ENCODE data around the gene NELFA.

The NELFA gene

GRCh38 chr4:1945124-1945895, 63.5 kb downstream of the NELFA start:
- no peak for DNase-seq (ENCODE audit: low spot score)
- ChIA-PET POLR2A (ENCODE audit: low non-redundant PET) (no interaction called here), CTCF (interaction anchor here (0.7 kb wide), 1 partner anchor 17 kb away, joined by 9 read pairs; no protein-coding TSS in a partner anchor)
- H3K27ac ChIP-seq, result peak overlapping the region; percentile 20
- TF ChIP-seq CTCF (conservative IDR thresholded peaks at IDR 0.05; ENCODE audit: low read depth), result no peak

- CTCF ChIA-PET, result no interaction called here
- no peak for TF ChIP-seq CTCF (conservative IDR thresholded peaks at IDR 0.05; ENCODE audit: low read depth)
- POLR2A ChIA-PET (ENCODE audit: low non-redundant PET), result no interaction called here
These were observed 64.8 kb downstream of the NELFA start for GRCh38 chr4:1943928-1944327.

GRCh38 chr4:1940566-1940965, 68.2 kb downstream of the NELFA start:
- ChIA-PET POLR2A (ENCODE audit: low non-redundant PET) (no interaction called here), CTCF (interaction anchor here (0.6 to 0.9 kb wide), 3 partner anchors 13 to 192 kb away, joined by 3 read pairs; no protein-coding TSS in a partner anchor)
- DNase-seq (ENCODE audit: low spot score), result no peak
- H3K27ac ChIP-seq, result peak overlapping the region; percentile 82
- TF ChIP-seq CTCF (conservative IDR thresholded peaks at IDR 0.05; ENCODE audit: low read depth), result no peak

More at GRCh38 chr4:1943928-1944327, 64.8 kb downstream of the NELFA start:
- H3K27ac ChIP-seq, result no peak overlapping the region
- DNase-seq (ENCODE audit: low spot score), result no peak

- CTCF ChIA-PET, result interaction anchor here (0.6 to 0.9 kb wide), 3 partner anchors 13 to 192 kb away, joined by 3 read pairs; no protein-coding TSS in a partner anchor
- peak overlapping the region; percentile 82 for H3K27ac ChIP-seq
- POLR2A ChIA-PET (ENCODE audit: low non-redundant PET), result no interaction called here
- no peak for TF ChIP-seq CTCF (conservative IDR thresholded peaks at IDR 0.05; ENCODE audit: low read depth)
- DNase-seq (ENCODE audit: low spot score), result peak; percentile 69
These were observed 68.9 kb downstream of the NELFA start for GRCh38 chr4:1939664-1940509.

GRCh38 chr4:1938027-1938426, 70.7 kb downstream of the NELFA start:
- peak overlapping the region; percentile 59 for H3K27ac ChIP-seq
- no peak for TF ChIP-seq CTCF (conservative IDR thresholded peaks at IDR 0.05; ENCODE audit: low read depth)
- no peak for DNase-seq (ENCODE audit: low spot score)
- ChIA-PET CTCF (no interaction called here), POLR2A (ENCODE audit: low non-redundant PET) (no interaction called here)

- ChIA-PET CTCF (interaction anchor here (0.6 kb wide), 1 partner anchor 12 kb away, joined by 3 read pairs; no protein-coding TSS in a partner anchor), POLR2A (ENCODE audit: low non-redundant PET) (no interaction called here)
- TF ChIP-seq CTCF (conservative IDR thresholded peaks at IDR 0.05; ENCODE audit: low read depth), result no peak
- DNase-seq (ENCODE audit: low spot score), result no peak
- H3K27ac ChIP-seq, result peak overlapping the region; percentile 59
These were observed 71.2 kb downstream of the NELFA start for GRCh38 chr4:1937550-1937949.

All from RWPE1 (cell line).